ENCODE measurements around the gene FBXO31. TPM values are rescaled to one million over a fixed set of nuclear protein-coding genes. Genes with fewer than 3 reads are reported as not detected.

Gene FBXO31
- total and polyA plus RNA-seq, 2 of the 13 experiments (the other 11 are each of a cell fraction or from before 2014, with no cell fraction given): 92.4 to 101 TPM

DNA sequence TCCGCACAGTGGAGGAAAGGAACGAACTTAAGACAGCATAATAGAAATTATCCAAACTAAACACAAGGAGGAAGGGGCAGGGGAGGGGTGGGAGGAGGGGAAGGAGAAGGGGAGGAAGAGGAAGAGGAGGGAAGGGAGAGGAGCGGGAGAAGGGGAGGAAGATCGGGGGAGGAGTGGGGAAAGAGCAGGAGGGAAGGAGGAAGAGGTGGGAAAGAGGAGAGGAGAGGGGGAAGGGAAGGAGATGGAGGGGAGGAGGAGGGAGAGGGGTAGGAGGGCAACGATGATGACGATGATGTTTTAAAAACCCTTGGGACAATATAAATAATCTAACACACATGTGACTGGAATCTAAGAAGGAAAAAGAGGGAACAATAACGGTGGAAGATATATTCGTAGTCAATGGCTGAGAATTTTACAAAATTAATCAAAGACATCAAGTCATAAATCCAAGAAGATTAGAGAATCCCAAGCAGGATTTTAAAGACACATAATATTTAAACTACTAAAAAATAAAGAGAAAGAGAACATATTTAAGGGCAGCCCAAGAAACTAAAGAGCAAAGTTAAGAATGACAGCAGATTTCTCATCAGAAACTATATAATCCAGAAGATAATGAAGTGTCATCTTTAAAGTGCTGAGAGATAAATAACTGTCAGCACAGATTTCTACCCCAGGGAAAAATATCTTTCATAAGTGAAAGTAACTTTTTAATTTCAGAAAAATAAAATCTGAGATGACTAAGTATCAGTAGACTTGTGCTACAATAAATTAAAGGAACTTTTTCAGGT, 96.5 kb downstream of the FBXO31 start:
- in situ Hi-C loops (cut with HindIII; ENCODE audit: extremely low pct_ligation_motif_present, low pct_unique_long_range_greater_than_20kb) (no loop called here), intact Hi-C loops (cut with micrococcal nuclease; ENCODE audit: unreplicated experiment) (no loop called here)
- TF ChIP-seq PRDM15 (CRISPR knock-in tag; IDR thresholded peaks at IDR 0.05) (no peak), HNRNPK (IDR thresholded peaks at IDR 0.05; ENCODE audit: low read depth, low read length, poor library complexity, severe bottlenecking) (peak; percentile 85), PCBP2 (optimal IDR thresholded peaks at IDR 0.05; ENCODE audit: low read depth, low read length, poor library complexity, severe bottlenecking) (peak; percentile 96), ZNF317 (CRISPR knock-in tag; IDR thresholded peaks at IDR 0.05) (peak; percentile 96)
- FAIRE-seq (no peak), DNase-seq (ENCODE audit: low spot score) (no peak), ATAC-seq (no peak)
- no peak overlapping the region for H3K4me2 ChIP-seq (ENCODE audit: low read depth, low read length)
- ChIA-PET CTCF (ENCODE audit: low intra/inter-chr PET ratio, low total read pairs) (no interaction called here), POLR2A (interaction anchor here (1.2 kb wide), 1 partner anchor 45 kb away, joined by 3 read pairs; no protein-coding TSS in a partner anchor)
- no peaks in the 10 kb centered on the region for H3K36me3 ChIP-seq (replicated peaks in 1 of 2; ENCODE audit: control insufficient read depth in 1 of 2, insufficient read depth in 2 of 2, low read length in 2 of 2)
- no peak overlapping the region for H2AFZ ChIP-seq (ENCODE audit: low read length)
- H3K27me3 ChIP-seq (ENCODE audit: control insufficient read depth in 1 of 2, insufficient read depth in 2 of 2, low read length in 2 of 2): no peaks in the 10 kb centered on the region
- no peaks in the 10 kb centered on the region for H3K4me1 ChIP-seq (ENCODE audit: insufficient read depth, low read length)
- no peak overlapping the region for H3K9ac ChIP-seq (ENCODE audit: insufficient read depth, low read depth, low read length)
- no TSS peak for BruUV-seq (replicated peaks)
- 46% methylated on average over 8 of the region's 8 CpGs for WGBS (ENCODE audit: low lambda C conversion rate)
- H3K4me3 ChIP-seq (replicated peaks in 1 of 3; ENCODE audit: insufficient read depth in 1 of 3, low read depth in 2 of 3, low read length in 3 of 3): no peak overlapping the region
- no peaks in the 10 kb centered on the region for H3K79me2 ChIP-seq (ENCODE audit: insufficient read depth, low read length)
- no peaks in the 10 kb centered on the region for H3K9me3 ChIP-seq (ENCODE audit: low read length)
- no peaks in the 10 kb centered on the region for H4K20me1 ChIP-seq (ENCODE audit: insufficient read depth, low read length)
- H3K27ac ChIP-seq (ENCODE audit: extremely low read length, insufficient read depth, low read length): no peak overlapping the region

Measured in HepG2 (cell line).